ENCODE measurements around the gene DCLK1.

Gene DCLK1

GRCh38 chr13:35898041-35898440 lies 233.1 kb downstream of the DCLK1 start:
- no peak for DNase-seq (ENCODE audit: low read depth in 2 of 2)

- no peak for DNase-seq (ENCODE audit: low read depth in 2 of 2)
Measured at GRCh38 chr13:35894636-35895035, 236.5 kb downstream of the DCLK1 start.

- DNase-seq (ENCODE audit: low read depth in 2 of 2): no peak
Measured at GRCh38 chr13:35892837-35893814, 238.1 kb downstream of the DCLK1 start.

- DNase-seq (ENCODE audit: low read depth in 2 of 2): no peak
Measured at GRCh38 chr13:35891507-35892441, 239.4 kb downstream of the DCLK1 start.

GRCh38 chr13:35889560-35889959 lies 241.6 kb downstream of the DCLK1 start:
- no peak for DNase-seq (ENCODE audit: low read depth in 2 of 2)

- DNase-seq (ENCODE audit: low read depth in 2 of 2): no peak
Measured at GRCh38 chr13:35888981-35889380, 242.2 kb downstream of the DCLK1 start.

GRCh38 chr13:35888457-35888883 lies 242.7 kb downstream of the DCLK1 start:
- DNase-seq (ENCODE audit: low read depth in 2 of 2): no peak

- DNase-seq (ENCODE audit: low read depth in 2 of 2): no peak
Measured at GRCh38 chr13:35887115-35887666, 244.0 kb downstream of the DCLK1 start.

- no peak for DNase-seq (ENCODE audit: low read depth in 2 of 2)
Measured at GRCh38 chr13:35886332-35887114, 244.7 kb downstream of the DCLK1 start.

- DNase-seq (ENCODE audit: low read depth in 2 of 2): no peak
Measured at GRCh38 chr13:35884211-35884760, 246.9 kb downstream of the DCLK1 start.

- no peak for DNase-seq (ENCODE audit: low read depth in 2 of 2)
Measured at GRCh38 chr13:35882722-35883497, 248.3 kb downstream of the DCLK1 start.

- DNase-seq (ENCODE audit: low read depth in 2 of 2): no peak
Measured at GRCh38 chr13:35881360-35881759, 249.8 kb downstream of the DCLK1 start.

GRCh38 chr13:35879111-35879510 lies 252.1 kb downstream of the DCLK1 start:
- DNase-seq (ENCODE audit: low read depth in 2 of 2): no peak

- DNase-seq (ENCODE audit: low read depth in 2 of 2): no peak
Measured at GRCh38 chr13:35876601-35877000, 254.6 kb downstream of the DCLK1 start.

- no peak for DNase-seq (ENCODE audit: low read depth in 2 of 2)
Measured at GRCh38 chr13:35874704-35875103, 256.5 kb downstream of the DCLK1 start.

- DNase-seq (ENCODE audit: low read depth in 2 of 2): no peak
Measured at GRCh38 chr13:35872369-35872768, 258.8 kb downstream of the DCLK1 start.

- no peak for DNase-seq (ENCODE audit: low read depth in 2 of 2)
Measured at GRCh38 chr13:35871561-35871960, 259.6 kb downstream of the DCLK1 start.

GRCh38 chr13:35866801-35867200 lies 264.4 kb downstream of the DCLK1 start:
- DNase-seq (ENCODE audit: low read depth in 2 of 2): no peak

- DNase-seq (ENCODE audit: low read depth in 2 of 2): no peak
Measured at GRCh38 chr13:35865341-35866240, 265.6 kb downstream of the DCLK1 start.
